ENCODE data around the gene TINAGL1.

- TF ChIP-seq, protein P1, sequence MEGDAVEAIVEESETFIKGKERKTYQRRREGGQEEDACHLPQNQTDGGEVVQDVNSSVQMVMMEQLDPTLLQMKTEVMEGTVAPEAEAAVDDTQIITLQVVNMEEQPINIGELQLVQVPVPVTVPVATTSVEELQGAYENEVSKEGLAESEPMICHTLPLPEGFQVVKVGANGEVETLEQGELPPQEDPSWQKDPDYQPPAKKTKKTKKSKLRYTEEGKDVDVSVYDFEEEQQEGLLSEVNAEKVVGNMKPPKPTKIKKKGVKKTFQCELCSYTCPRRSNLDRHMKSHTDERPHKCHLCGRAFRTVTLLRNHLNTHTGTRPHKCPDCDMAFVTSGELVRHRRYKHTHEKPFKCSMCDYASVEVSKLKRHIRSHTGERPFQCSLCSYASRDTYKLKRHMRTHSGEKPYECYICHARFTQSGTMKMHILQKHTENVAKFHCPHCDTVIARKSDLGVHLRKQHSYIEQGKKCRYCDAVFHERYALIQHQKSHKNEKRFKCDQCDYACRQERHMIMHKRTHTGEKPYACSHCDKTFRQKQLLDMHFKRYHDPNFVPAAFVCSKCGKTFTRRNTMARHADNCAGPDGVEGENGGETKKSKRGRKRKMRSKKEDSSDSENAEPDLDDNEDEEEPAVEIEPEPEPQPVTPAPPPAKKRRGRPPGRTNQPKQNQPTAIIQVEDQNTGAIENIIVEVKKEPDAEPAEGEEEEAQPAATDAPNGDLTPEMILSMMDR (IDR thresholded peaks at IDR 0.05) = no peak
- TF ChIP-seq POLR2A (IDR thresholded peaks at IDR 0.05; ENCODE audit: low read depth) = no peak
These were observed 30.3 kb upstream of the TINAGL1 start for GRCh38 chr1:31545927-31546540.

Data from esophagus muscularis mucosa (tissue), 3 donors.